GM18502 (cell line): ENCODE measurements around the gene HAGHL.
A peak's percentile ranks its signal among the peaks of the same experiment; 100 is the strongest.
"Not testable (repeated sequence)": the region's sequence is repeated elsewhere in the genome, so short reads cannot be mapped to it uniquely, and the experiment has no call there.

Experiments
- ATAC-seq: cut with Tn5 transposase; IDR thresholded peaks from one replicate; pipeline ENCODE4 v1.9.1; 2021; ENCODE audit warnings: mild to moderate bottlenecking; ENCODE audit not compliant: unreplicated experiment, poor library complexity

Gene HAGHL

GRCh38 chr16:730666-731509 is 4.0 kb downstream of the HAGHL start:
- no peak for ATAC-seq

- ATAC-seq, result no peak
Observed at GRCh38 chr16:732332-732731, 5.4 kb downstream of the HAGHL start.

DNA sequence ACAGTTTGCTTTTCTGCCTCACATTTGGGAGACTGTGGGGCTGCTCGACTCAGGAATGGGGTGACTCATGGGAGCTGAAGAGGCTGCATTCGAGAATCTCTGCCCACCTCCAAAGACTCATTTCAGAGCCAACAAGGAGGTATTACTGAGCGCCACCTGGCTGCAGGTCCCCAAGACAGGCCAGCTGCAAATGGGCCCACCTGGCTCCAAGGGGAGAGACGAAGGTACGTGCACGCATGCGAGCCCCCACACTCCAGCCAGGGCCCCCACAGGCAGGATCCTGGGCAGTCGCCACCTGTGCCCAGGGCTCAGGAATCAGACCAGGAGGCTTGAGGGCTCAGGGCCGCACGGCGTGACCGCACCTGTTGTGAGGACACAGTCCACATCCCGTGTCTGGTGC is 6.0 kb downstream of the HAGHL start:
- ATAC-seq, result no peak

- ATAC-seq, result no peak
Observed at GRCh38 chr16:733382-734207, 6.7 kb downstream of the HAGHL start.

- ATAC-seq, result no peak
Observed at GRCh38 chr16:734208-734980, 7.5 kb downstream of the HAGHL start.

DNA sequence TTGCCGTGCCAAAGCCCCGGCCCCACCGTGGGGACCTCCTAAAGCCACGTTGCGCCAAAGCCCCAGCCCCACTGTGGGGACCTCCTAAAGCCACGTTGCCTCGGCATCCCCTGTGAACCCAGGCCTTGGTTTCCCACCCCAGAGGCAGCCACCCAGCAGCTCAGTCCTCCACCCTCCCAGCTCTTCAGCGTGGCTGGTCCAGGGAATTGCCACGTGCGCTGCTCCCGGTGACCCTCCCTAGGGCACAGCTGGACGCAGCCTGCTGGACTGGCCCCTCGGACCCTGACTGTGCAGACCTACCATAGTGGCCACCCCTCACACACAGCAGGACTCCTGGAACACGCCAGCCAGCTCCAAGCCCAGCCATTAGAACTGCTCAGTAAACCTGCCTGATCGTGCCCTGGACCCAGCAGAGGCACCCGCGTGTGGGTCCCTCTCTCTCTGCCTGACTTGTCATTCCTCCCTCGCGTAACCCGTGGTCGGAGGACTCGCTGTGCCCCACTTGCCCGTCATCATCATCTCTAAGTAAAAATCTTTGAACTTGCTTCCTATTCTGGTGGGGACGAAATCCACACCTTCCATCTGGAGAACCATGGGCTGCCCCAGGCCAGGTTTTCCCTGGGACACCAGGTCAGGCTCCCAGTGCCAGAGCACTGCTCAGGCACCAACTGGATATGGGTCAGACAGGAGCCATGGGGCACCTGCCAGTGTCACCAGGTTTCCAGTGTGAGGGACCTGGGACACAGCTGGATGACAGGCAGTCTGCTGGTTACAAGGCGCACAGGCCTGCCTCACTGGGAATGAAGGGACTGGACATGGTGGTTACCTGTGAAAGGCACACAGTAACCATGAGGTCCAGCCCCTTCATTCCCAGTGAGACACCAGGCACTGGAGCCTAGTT is 8.3 kb downstream of the HAGHL start:
- ATAC-seq, result no peak

DNA sequence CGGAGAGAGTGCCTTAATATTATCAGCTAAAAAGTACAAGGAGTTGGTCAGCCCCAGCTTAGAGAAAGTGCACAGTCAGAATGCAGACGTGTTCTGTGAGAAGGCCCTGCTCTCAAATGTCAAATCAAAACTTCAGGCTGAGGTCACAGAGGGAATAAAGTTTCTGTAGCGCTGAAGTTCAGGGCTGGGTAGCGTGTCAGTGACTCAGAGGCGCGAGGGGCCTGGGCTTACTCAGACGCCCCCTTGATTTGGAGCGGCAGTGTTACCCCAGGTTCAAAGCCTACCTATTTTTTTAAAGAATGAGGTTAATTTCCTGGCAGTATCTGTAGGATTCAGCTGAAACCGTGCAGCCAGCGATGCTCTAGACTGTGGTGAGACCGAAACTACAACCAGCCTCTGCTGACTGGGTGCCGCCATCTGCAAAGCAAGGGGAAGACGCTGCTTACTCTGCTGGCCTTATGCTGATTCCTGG is 9.1 kb downstream of the HAGHL start:
- peak; percentile 54 for ATAC-seq

- ATAC-seq, result no peak
Observed at GRCh38 chr16:736936-737481, 10.1 kb downstream of the HAGHL start.

GRCh38 chr16:739560-740458 is 12.9 kb downstream of the HAGHL start:
- no peak for ATAC-seq

DNA sequence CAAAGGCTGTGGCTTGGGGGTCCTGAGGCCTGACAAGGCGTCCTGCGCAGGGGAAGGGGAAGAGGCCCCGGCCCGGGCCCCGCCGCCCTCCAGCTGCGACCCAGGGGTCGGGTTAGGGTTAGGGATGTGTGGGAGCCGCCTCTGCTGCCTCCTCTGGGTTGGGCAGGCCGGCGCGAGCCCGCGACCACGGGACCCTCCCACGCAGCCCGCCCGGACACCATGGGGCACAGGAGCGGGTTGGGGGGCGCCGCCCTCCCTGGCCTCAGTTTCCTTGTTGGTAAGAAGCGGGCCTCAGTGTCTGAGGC is 13.5 kb downstream of the HAGHL start:
- ATAC-seq, result no peak

DNA sequence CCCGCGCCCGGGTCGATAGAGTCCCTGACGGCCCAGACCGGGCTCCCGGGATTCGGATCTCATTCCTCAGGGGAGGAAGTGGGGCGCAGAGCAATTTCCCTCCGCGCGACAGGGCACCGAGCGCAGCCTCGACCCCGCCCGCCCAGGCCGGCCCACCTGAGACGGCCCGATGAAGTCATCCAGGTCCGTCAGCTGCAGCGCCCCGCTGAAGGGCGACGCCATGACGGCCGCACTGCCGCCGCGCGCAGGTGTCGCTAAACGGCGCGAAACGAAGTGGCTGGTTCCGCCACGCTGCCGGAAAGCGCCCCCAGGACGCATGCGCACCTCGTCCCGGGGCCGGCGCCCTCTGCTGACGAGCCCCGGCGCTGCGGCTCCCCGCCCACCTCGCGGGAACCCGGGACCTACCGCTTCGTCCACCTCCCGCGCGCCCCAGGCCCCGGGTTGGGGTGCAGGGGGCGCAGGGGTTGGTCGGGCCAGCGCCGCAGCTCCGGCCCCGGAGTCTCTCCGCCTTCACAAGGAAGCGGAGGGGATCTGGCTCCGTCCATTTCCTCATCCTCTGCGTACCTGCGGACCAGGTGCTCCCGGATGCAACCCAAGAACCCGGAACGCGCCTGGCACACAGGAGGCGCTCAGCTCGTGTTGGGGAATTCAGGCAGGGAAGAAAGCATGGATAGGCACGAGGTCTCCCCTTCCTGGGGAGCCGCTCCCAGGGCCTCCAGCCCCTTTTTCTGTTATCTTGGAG is 14.0 kb downstream of the HAGHL start, which contains the start of gene CIAO3:
TSS of gene CIAO3 (minus strand) at position 234 of the 742 bp plus-strand sequence. CDS start at position 222, 12 bp downstream.
- ATAC-seq, result peak; percentile 62

DNA sequence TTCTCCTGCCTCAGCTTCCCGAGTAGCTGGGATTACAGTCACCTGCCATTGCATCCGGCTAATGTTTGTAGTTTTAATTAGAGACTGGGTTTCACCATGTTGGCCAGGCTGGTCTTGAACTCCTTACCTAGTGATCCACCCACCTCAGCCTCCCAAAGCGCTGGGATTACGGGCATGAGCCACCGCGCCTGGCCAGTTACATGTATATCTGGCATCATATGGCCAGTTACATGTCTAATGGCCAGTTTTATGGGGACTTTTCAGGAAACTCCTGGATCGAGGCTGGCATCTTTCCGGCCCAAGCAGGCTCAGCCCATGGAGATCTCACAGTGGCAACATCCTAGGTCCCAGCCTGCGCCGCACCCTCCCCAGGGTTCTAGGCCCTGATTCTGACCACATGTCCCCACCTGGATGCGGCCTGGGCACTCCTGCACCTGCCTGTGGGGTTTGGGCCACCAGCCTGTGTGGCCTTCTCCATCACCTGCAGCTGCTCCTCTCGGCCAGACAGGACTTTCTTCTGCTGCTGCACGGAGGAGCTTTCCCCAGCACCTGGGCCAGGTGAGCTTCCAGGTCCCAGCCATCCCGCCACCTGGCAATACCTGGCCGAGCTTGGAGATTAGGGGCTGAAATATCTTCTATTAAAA is 15.2 kb downstream of the HAGHL start:
- no peak for ATAC-seq

GRCh38 chr16:742894-743293 is 16.0 kb downstream of the HAGHL start:
- not testable (repeated sequence) for ATAC-seq

DNA sequence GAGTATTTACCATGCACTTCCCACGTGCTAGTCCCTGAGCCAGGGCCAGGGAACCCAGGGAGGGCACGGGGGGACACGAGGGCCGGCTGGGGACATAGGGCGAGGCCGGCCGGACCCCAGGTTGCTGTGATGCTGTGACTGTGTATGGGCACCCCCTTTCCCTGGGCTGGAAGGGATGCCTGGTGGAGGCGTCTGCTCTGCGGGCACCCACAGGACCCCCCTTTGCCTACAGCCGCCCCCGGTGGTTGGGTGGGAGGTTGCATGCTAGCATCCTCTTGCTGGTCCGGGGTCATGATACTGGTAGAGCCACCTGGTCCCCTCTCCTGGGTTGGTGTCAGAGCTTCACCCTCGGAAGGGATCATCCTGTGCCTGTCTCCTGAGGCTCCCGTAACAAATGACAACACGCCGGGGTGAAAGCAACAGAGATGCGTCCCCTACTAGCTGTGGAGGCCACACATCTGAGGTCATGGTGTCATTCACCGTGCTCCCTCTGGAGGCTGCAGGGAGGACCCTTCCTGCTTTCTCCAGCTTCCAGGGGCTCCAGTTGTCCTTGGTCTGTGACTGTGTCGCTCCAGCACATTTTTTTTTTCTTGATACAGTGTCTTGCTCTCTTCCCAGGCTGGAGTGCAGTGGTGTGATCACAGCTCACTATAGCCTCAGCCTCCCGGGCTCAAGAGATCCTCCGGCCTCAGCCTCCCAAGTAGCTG is 17.0 kb downstream of the HAGHL start:
- no peak for ATAC-seq

DNA sequence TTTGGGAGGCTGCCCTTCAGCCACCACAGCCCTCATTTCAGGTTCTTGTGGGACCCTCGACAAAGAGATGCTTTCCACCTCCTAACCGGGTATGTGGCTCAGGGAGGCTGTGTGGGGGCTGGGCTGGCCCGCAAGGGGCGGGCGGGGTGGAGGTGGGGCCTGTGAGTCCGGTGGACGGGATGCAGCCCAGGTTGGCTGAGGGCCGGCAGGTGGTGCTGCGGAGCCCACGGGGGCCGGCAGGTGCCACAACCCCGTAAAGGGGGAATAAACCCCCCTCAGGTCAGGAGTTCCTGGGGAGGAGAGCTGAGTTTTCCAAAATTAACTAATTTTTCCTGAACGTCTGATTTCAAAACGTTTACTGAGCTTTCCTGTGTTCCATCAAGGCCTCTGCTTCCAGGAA is 18.8 kb downstream of the HAGHL start:
- ATAC-seq, result no peak

- ATAC-seq, result no peak
Observed at GRCh38 chr16:746637-747036, 19.7 kb downstream of the HAGHL start.
